H1 (cell line): ENCODE results near the gene GAS6. TPM values are rescaled to one million over a fixed set of nuclear protein-coding genes. Genes with fewer than 3 reads are reported as not detected.

Experiments
- CTCF ChIA-PET: fragments of 300-600 bp; sonication (Branson Sonifier 250); formaldehyde crosslinking; loops from one replicate; lab custom pipeline; 2021; ENCODE audit not compliant: partially characterized antibody; lab: Charles Lee
- POLR2A ChIA-PET: fragments of 300-600 bp; sonication (Branson Sonifier 250); formaldehyde crosslinking; loops from one replicate; lab custom pipeline; 2021; ENCODE audit warnings: inconsistent platforms; ENCODE audit not compliant: partially characterized antibody; lab: Charles Lee
- DNase-seq, 2 experiments: peaks; one replicate each; pipeline versions ENCODE4 v3.0.0 to v3.0.0-alpha.2; 2010 to 2022; ENCODE audit warnings: low spot score in 2 of 2, low read depth in 1 of 2, mixed read lengths in 1 of 2
- FAIRE-seq: peaks from 2 replicates; lab custom pipeline; 2011; peaks lifted over from hg19 to GRCh38; lab: Jason Lieb, UNC
- H2AFZ ChIP-seq: 2 replicates; pipeline ENCODE4 v1.8.1; 2012; ENCODE audit warnings: low read length, inconsistent platforms
- H2AK5ac ChIP-seq: 2 replicates; pipeline ENCODE4 v1.6.1; 2013; ENCODE audit warnings: low read depth, low read length
- H2BK120ac ChIP-seq: replicated peaks from 2 replicates; pipeline ENCODE3; 2013; ENCODE audit warnings: low read depth, low read length, inconsistent platforms
- H2BK12ac ChIP-seq: 2 replicates; pipeline ENCODE4 v1.6.1; 2013; ENCODE audit warnings: low read depth, low read length
- H2BK15ac ChIP-seq: 2 replicates; pipeline ENCODE4 v1.6.1; 2013; ENCODE audit warnings: low read length
- H2BK20ac ChIP-seq: 2 replicates; pipeline ENCODE4 v1.6.1; 2013; ENCODE audit warnings: low read length
- H2BK5ac ChIP-seq: 2 replicates; pipeline ENCODE4 v1.6.1; 2013; ENCODE audit warnings: low read depth, low read length
- H3K14ac ChIP-seq: 2 replicates; pipeline ENCODE4 v1.6.1; 2013; ENCODE audit warnings: inconsistent platforms; ENCODE audit not compliant: insufficient read length
- H3K18ac ChIP-seq: 2 replicates; pipeline ENCODE4 v1.6.1; 2013; ENCODE audit warnings: low read length; ENCODE audit errors: extremely low read depth
- H3K23ac ChIP-seq: 2 replicates; pipeline ENCODE4 v1.6.1; 2013; ENCODE audit warnings: inconsistent platforms; ENCODE audit not compliant: insufficient read length
- H3K23me2 ChIP-seq: 2 replicates; pipeline ENCODE4 v1.6.1; 2013; ENCODE audit warnings: low read depth, low read length
- H3K27ac ChIP-seq: 2 replicates; pipeline ENCODE4 v1.6.1; 2011; ENCODE audit warnings: low read depth, low read length, inconsistent platforms
- H3K27me3 ChIP-seq, 4 experiments: replicated peaks in 1 of 4; 1 replicate in 1 of 4; 2 replicates in 3 of 4; pipeline versions ENCODE4 v1.6.1 to v1.8.1; 2011 to 2013; ENCODE audit warnings: low read length in 3 of 4, mild to moderate bottlenecking in 3 of 4, inconsistent platforms in 2 of 4, mixed read lengths in 2 of 4, moderate library complexity in 1 of 4; ENCODE audit not compliant: control insufficient read depth in 3 of 4, insufficient read depth in 3 of 4; ENCODE audit errors: extremely low read depth in 1 of 4
- H3K36me3 ChIP-seq, 4 experiments: 2 replicates each; pipeline versions ENCODE4 v1.6.1 to v1.8.1; 2011 to 2013; ENCODE audit warnings: mild to moderate bottlenecking in 4 of 4, low read length in 3 of 4, moderate library complexity in 2 of 4, control low read depth in 1 of 4, inconsistent platforms in 1 of 4; ENCODE audit not compliant: insufficient read depth in 4 of 4, control insufficient read depth in 2 of 4
- H3K4ac ChIP-seq: replicated peaks from 2 replicates; pipeline ENCODE3; 2013; ENCODE audit warnings: low read length, low read depth, mixed read lengths, inconsistent platforms; ENCODE audit not compliant: insufficient read length
- H3K4me1 ChIP-seq, 4 experiments: replicated peaks in 1 of 4; 1 replicate in 1 of 4; 2 replicates in 3 of 4; pipeline versions ENCODE4 v1.6.1 to v1.8.1; 2011 to 2013; ENCODE audit warnings: low read length in 3 of 4, inconsistent platforms in 2 of 4, mixed read lengths in 1 of 4; ENCODE audit not compliant: insufficient read depth in 4 of 4, control insufficient read depth in 3 of 4
- H3K4me2 ChIP-seq, 2 experiments: 2 replicates each; pipeline versions ENCODE4 v1.6.1 to v1.8.1; 2011 to 2013; ENCODE audit warnings: low read depth in 2 of 2, low read length in 2 of 2, control low read depth in 1 of 2, inconsistent platforms in 1 of 2, mild to moderate bottlenecking in 1 of 2; ENCODE audit not compliant: insufficient read depth in 1 of 2
- H3K4me3 ChIP-seq, 4 experiments: fragments of 200-600, 300-600 bp in 1 of 4; sonication (generic), shearing (Covaris generic), sonication (Bioruptor Twin) in 1 of 4; 2 replicates each; pipeline versions ENCODE4 v1.5.1 to v1.8.1; 2011 to 2016; ENCODE audit warnings: low read length in 4 of 4, low read depth in 3 of 4, control low read depth in 2 of 4, inconsistent platforms in 2 of 4, mild to moderate bottlenecking in 2 of 4, mixed read lengths in 1 of 4, moderate library complexity in 1 of 4; ENCODE audit not compliant: insufficient read depth in 2 of 4; ENCODE audit errors: extremely low read depth in 1 of 4
- H3K56ac ChIP-seq: replicated peaks from 2 replicates; pipeline ENCODE3; 2013; ENCODE audit warnings: low read depth, mild to moderate bottlenecking, mixed read lengths, low read length, inconsistent platforms; ENCODE audit not compliant: insufficient read length
- H3K79me1 ChIP-seq: 2 replicates; pipeline ENCODE4 v1.6.1; 2013; ENCODE audit warnings: low read depth, low read length, control low read depth
- H3K79me2 ChIP-seq, 2 experiments: 2 replicates each; pipeline versions ENCODE4 v1.6.1 to v1.8.1; 2012 to 2013; ENCODE audit warnings: low read length in 2 of 2, mild to moderate bottlenecking in 2 of 2, inconsistent platforms in 1 of 2; ENCODE audit not compliant: insufficient read depth in 2 of 2, control insufficient read depth in 1 of 2
- H3K9ac ChIP-seq, 4 experiments: replicated peaks in 1 of 4; 1 replicate in 1 of 4; 2 replicates in 3 of 4; pipeline versions ENCODE4 v1.6.1 to v1.8.1; 2011 to 2013; ENCODE audit warnings: low read depth in 3 of 4, low read length in 3 of 4, control low read depth in 2 of 4, mild to moderate bottlenecking in 2 of 4, moderate library complexity in 2 of 4, inconsistent platforms in 1 of 4; ENCODE audit errors: extremely low read depth in 1 of 4
- H3K9me3 ChIP-seq, 2 experiments: 2 replicates each; pipeline versions ENCODE4 v1.6.1 to v1.8.1; 2012 to 2013; ENCODE audit warnings: mild to moderate bottlenecking in 2 of 2, moderate library complexity in 2 of 2, control low read depth in 1 of 2, inconsistent platforms in 1 of 2, low read depth in 1 of 2, low read length in 1 of 2, mixed read lengths in 1 of 2; ENCODE audit not compliant: insufficient read depth in 2 of 2
- H4K20me1 ChIP-seq, 2 experiments: replicated peaks in 1 of 2; 2 replicates each; pipeline versions ENCODE3 to v1.8.1; 2011 to 2013; ENCODE audit warnings: inconsistent platforms in 2 of 2, low read length in 2 of 2, mild to moderate bottlenecking in 1 of 2; ENCODE audit not compliant: insufficient read depth in 2 of 2, control insufficient read depth in 1 of 2
- H4K5ac ChIP-seq: 2 replicates; pipeline ENCODE4 v1.6.1; 2013; ENCODE audit warnings: low read length, low read depth, mixed read lengths, inconsistent platforms; ENCODE audit not compliant: insufficient read length
- H4K8ac ChIP-seq: 2 replicates; pipeline ENCODE4 v1.8.0; 2013; ENCODE audit warnings: mild to moderate bottlenecking, moderate library complexity, low read length, inconsistent platforms; ENCODE audit not compliant: insufficient read depth; ENCODE audit errors: extremely low read depth
- H4K91ac ChIP-seq: replicated peaks from 2 replicates; pipeline ENCODE3; 2013; ENCODE audit warnings: low read length, mixed read lengths, inconsistent platforms; ENCODE audit not compliant: insufficient read length
- BCL11A ChIP-seq, 2 experiments: IDR thresholded peaks; one replicate each; pipeline ENCODE4 v1.6.1; 2011; ENCODE audit warnings: low read depth in 2 of 2, low read length in 2 of 2, mild to moderate bottlenecking in 2 of 2
- CHD1 ChIP-seq: IDR thresholded peaks from 2 replicates; pipeline ENCODE4 v1.6.1; 2012; ENCODE audit warnings: low read depth, low read length, improper control_type of control experiment
- EGR1 ChIP-seq: IDR thresholded peaks from 2 replicates; pipeline ENCODE4 v1.6.1; 2011; ENCODE audit warnings: low read depth, low read length, borderline replicate concordance
- FOSL1 ChIP-seq: IDR thresholded peaks from 2 replicates; pipeline ENCODE4 v1.6.1; 2011; ENCODE audit warnings: mild to moderate bottlenecking, low read depth, low read length, moderate library complexity; ENCODE audit not compliant: insufficient read depth
- JUND ChIP-seq: IDR thresholded peaks from 2 replicates; pipeline ENCODE4 v1.6.1; 2011; ENCODE audit warnings: mild to moderate bottlenecking, improper control_type of control experiment, low read length
- KDM1A ChIP-seq: fragments of 200-600, 300-600 bp; sonication (generic); IDR thresholded peaks from 2 replicates; pipeline ENCODE4 v1.7.1; 2016; ENCODE audit warnings: mild to moderate bottlenecking, low read length, borderline replicate concordance
- POLR2AphosphoS5 ChIP-seq: IDR thresholded peaks from 2 replicates; pipeline ENCODE4 v1.6.1; 2011; ENCODE audit warnings: low read depth, low read length
- RNF2 ChIP-seq: fragments of 200-900, 300-1000 bp; sonication (generic); IDR thresholded peaks from 2 replicates; pipeline ENCODE4 v1.7.1; 2016; ENCODE audit warnings: borderline replicate concordance, low read depth, mild to moderate bottlenecking, antibody characterized with exemption, low read length; ENCODE audit not compliant: poor library complexity, severe bottlenecking; ENCODE audit errors: missing control alignments
- SP4 ChIP-seq: IDR thresholded peaks from 2 replicates; pipeline ENCODE4 v1.6.1; 2012; ENCODE audit warnings: low read length, inconsistent platforms
- SRF ChIP-seq: IDR thresholded peaks from 2 replicates; pipeline ENCODE4 v1.6.1; 2011; ENCODE audit warnings: mild to moderate bottlenecking, low read depth, low read length, moderate library complexity
- TCF12 ChIP-seq: IDR thresholded peaks from 2 replicates; pipeline ENCODE4 v1.6.1; 2011; ENCODE audit warnings: low read depth, mild to moderate bottlenecking, low read length
- YY1 ChIP-seq: IDR thresholded peaks from 2 replicates; pipeline ENCODE4 v1.6.1; 2011; ENCODE audit warnings: low read depth, mild to moderate bottlenecking, low read length
- WGBS, 2 experiments: shearing (Covaris generic) in 1 of 2; methylation state at CpG; one replicate each; pipeline versions ENCODE4 v1.1.6 to v1.1.7; 2013 to 2015; ENCODE audit warnings: low lambda C conversion rate in 2 of 2, mixed read lengths in 2 of 2, inconsistent platforms in 1 of 2, low coverage in 1 of 2, missing lambda C conversion rate in 1 of 2; ENCODE audit not compliant: insufficient replicate concordance in 2 of 2, insufficient coverage in 1 of 2, insufficient read length in 1 of 2; ENCODE audit errors: extremely low coverage in 1 of 2, missing lambda C conversion rate in 1 of 2; 5-methylcytosine and 5-hydroxymethylcytosine counted together
- polyA plus RNA-seq, 7 experiments: library from polyadenylated mRNA; depleted of rRNA in 3 of 7; stranded (reverse) in 5 of 7; unstranded in 2 of 7; fragments of >200 nt in 5 of 7; fragments of 200-250 nt in 2 of 7; gene quantifications; 1 replicate in 5 of 7; 2 replicates in 1 of 7; 4 replicates in 1 of 7; pipeline versions ENCODE4 v1.2.1 to v1.2.3, GENCODE V29; 2011 to 2013; ENCODE audit warnings: missing spikeins in 2 of 7, mixed read lengths in 2 of 7
- total RNA-seq: library from RNA; stranded (reverse); fragmentation: NEBNext Ultra II Directional; extraction: Animal tissue kit (Norgen Biotek cat#: 25700); gene quantifications from 2 replicates; pipeline ENCODE4 v1.2.1, GENCODE V29; 2021
- TF ChIP-seq, protein P1 (sequence below): IDR thresholded peaks from 2 replicates; pipeline ENCODE4 v1.6.1; 2012; ENCODE audit warnings: inconsistent platforms

The GAS6 gene
- total and polyA plus RNA-seq, 2 of the 8 experiments (the other 6 are each of a cell fraction or from before 2014, with no cell fraction given): 18.6 to 31.0 TPM

DNA sequence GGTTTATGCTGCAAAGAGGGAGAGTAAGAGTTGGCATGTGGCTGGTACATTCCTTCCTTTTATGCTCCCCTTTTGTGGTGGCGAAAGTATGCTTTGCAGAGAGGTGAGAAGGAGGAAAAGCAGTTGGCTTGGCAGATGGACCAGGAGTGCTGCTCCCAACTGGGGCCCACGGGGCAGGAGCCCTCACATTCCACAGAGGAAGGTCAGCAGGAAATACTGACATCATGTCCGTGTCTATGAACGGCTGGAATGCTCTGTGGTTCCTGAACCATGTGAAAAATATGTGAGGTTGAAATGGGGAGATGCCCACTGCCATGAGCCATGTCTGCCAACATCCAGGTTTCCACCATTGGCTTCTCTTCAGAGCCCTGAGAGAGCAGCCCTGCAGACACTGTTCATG, 33.3 kb upstream of the GAS6 start:
- H3K4me2 ChIP-seq: no peak overlapping the region
- TF ChIP-seq SRF (no peak), YY1 (no peak), CHD1 (no peak), FOSL1 (no peak), RNF2 (no peak), KDM1A (no peak), JUND (no peak), EGR1 (no peak), SP4 (no peak), POLR2AphosphoS5 (no peak), BCL11A (IDR thresholded peaks at IDR 0.05; ENCODE audit: low read depth in 2 of 2, low read length in 2 of 2) (no peak), TCF12 (no peak)
- TF ChIP-seq, protein P1, sequence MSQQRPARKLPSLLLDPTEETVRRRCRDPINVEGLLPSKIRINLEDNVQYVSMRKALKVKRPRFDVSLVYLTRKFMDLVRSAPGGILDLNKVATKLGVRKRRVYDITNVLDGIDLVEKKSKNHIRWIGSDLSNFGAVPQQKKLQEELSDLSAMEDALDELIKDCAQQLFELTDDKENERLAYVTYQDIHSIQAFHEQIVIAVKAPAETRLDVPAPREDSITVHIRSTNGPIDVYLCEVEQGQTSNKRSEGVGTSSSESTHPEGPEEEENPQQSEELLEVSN: no peak
- no peak overlapping the region for H4K91ac ChIP-seq
- no peak overlapping the region for H2AFZ ChIP-seq
- FAIRE-seq (no peak), DNase-seq (no peak)
- H4K5ac ChIP-seq: no peak overlapping the region
- H3K79me2 ChIP-seq: no peaks in the 10 kb centered on the region
- ChIA-PET CTCF (no interaction called here), POLR2A (no interaction called here)
- no peaks in the 10 kb centered on the region for H3K4me1 ChIP-seq
- H3K14ac ChIP-seq: no peak overlapping the region
- WGBS, 2 experiments: 88% methylated on average over 4 of the region's 4 CpGs; no CpG with 5 or more reads in 1 of the 2 experiments
- no peak overlapping the region for H4K8ac ChIP-seq
- H3K23ac ChIP-seq: no peak overlapping the region
- H3K36me3 ChIP-seq: peaks cover 0 to 2% (median 0%) of the 10 kb centered on the region in 4 experiments; a peak in 2 of 8 replicates
- no peak overlapping the region for H2BK5ac ChIP-seq
- H3K18ac ChIP-seq: no peak overlapping the region
- no peak overlapping the region for H2BK20ac ChIP-seq
- H2BK120ac ChIP-seq: no peak overlapping the region
- no peaks in the 10 kb centered on the region for H4K20me1 ChIP-seq
- peaks cover 2 to 3% of the 10 kb centered on the region in 2 experiments for H3K9me3 ChIP-seq
- H3K4ac ChIP-seq: no peak overlapping the region
- H3K56ac ChIP-seq: no peak overlapping the region
- H2BK15ac ChIP-seq: no peak overlapping the region
- no peaks in the 10 kb centered on the region for H3K79me1 ChIP-seq
- no peaks in the 10 kb centered on the region; the same call in 1 of the 2 replicates for H3K23me2 ChIP-seq
- H3K27me3 ChIP-seq: no peaks in the 10 kb centered on the region
- H2BK12ac ChIP-seq: no peak overlapping the region
- H3K27ac ChIP-seq: no peak overlapping the region
- H3K4me3 ChIP-seq: no peak overlapping the region
- no peak overlapping the region for H3K9ac ChIP-seq
- H2AK5ac ChIP-seq: no peak overlapping the region
